H1 (cell line): Measurements from ENCODE around the gene TMEM115. TPM values are rescaled to one million over a fixed set of nuclear protein-coding genes. Genes with fewer than 3 reads are reported as not detected.

Source experiments
- CTCF ChIA-PET: fragments of 300-600 bp; sonication (Branson Sonifier 250); formaldehyde crosslinking; loops from one replicate; lab custom pipeline; 2021; ENCODE audit not compliant: partially characterized antibody; lab: Charles Lee
- POLR2A ChIA-PET: fragments of 300-600 bp; sonication (Branson Sonifier 250); formaldehyde crosslinking; loops from one replicate; lab custom pipeline; 2021; ENCODE audit warnings: inconsistent platforms; ENCODE audit not compliant: partially characterized antibody; lab: Charles Lee
- DNase-seq, 2 experiments: peaks; one replicate each; pipeline versions ENCODE4 v3.0.0 to v3.0.0-alpha.2; 2010 to 2022; ENCODE audit warnings: low spot score in 2 of 2, low read depth in 1 of 2, mixed read lengths in 1 of 2
- FAIRE-seq: peaks from 2 replicates; lab custom pipeline; 2011; peaks lifted over from hg19 to GRCh38; lab: Jason Lieb, UNC
- H2AFZ ChIP-seq: 2 replicates; pipeline ENCODE4 v1.8.1; 2012; ENCODE audit warnings: low read length, inconsistent platforms
- H2AK5ac ChIP-seq: 2 replicates; pipeline ENCODE4 v1.6.1; 2013; ENCODE audit warnings: low read depth, low read length
- H2BK120ac ChIP-seq: replicated peaks from 2 replicates; pipeline ENCODE3; 2013; ENCODE audit warnings: low read depth, low read length, inconsistent platforms
- H2BK12ac ChIP-seq: 2 replicates; pipeline ENCODE4 v1.6.1; 2013; ENCODE audit warnings: low read depth, low read length
- H2BK15ac ChIP-seq: 2 replicates; pipeline ENCODE4 v1.6.1; 2013; ENCODE audit warnings: low read length
- H2BK20ac ChIP-seq: 2 replicates; pipeline ENCODE4 v1.6.1; 2013; ENCODE audit warnings: low read length
- H2BK5ac ChIP-seq: 2 replicates; pipeline ENCODE4 v1.6.1; 2013; ENCODE audit warnings: low read depth, low read length
- H3K14ac ChIP-seq: 2 replicates; pipeline ENCODE4 v1.6.1; 2013; ENCODE audit warnings: inconsistent platforms; ENCODE audit not compliant: insufficient read length
- H3K18ac ChIP-seq: 2 replicates; pipeline ENCODE4 v1.6.1; 2013; ENCODE audit warnings: low read length; ENCODE audit errors: extremely low read depth
- H3K23ac ChIP-seq: 2 replicates; pipeline ENCODE4 v1.6.1; 2013; ENCODE audit warnings: inconsistent platforms; ENCODE audit not compliant: insufficient read length
- H3K23me2 ChIP-seq: 2 replicates; pipeline ENCODE4 v1.6.1; 2013; ENCODE audit warnings: low read depth, low read length
- H3K27ac ChIP-seq: 2 replicates; pipeline ENCODE4 v1.6.1; 2011; ENCODE audit warnings: low read depth, low read length, inconsistent platforms
- H3K27me3 ChIP-seq, 4 experiments: replicated peaks in 1 of 4; 1 replicate in 1 of 4; 2 replicates in 3 of 4; pipeline versions ENCODE4 v1.6.1 to v1.8.1; 2011 to 2013; ENCODE audit warnings: low read length in 3 of 4, mild to moderate bottlenecking in 3 of 4, inconsistent platforms in 2 of 4, mixed read lengths in 2 of 4, moderate library complexity in 1 of 4; ENCODE audit not compliant: control insufficient read depth in 3 of 4, insufficient read depth in 3 of 4; ENCODE audit errors: extremely low read depth in 1 of 4
- H3K36me3 ChIP-seq, 4 experiments: 2 replicates each; pipeline versions ENCODE4 v1.6.1 to v1.8.1; 2011 to 2013; ENCODE audit warnings: mild to moderate bottlenecking in 4 of 4, low read length in 3 of 4, moderate library complexity in 2 of 4, control low read depth in 1 of 4, inconsistent platforms in 1 of 4; ENCODE audit not compliant: insufficient read depth in 4 of 4, control insufficient read depth in 2 of 4
- H3K4ac ChIP-seq: replicated peaks from 2 replicates; pipeline ENCODE3; 2013; ENCODE audit warnings: low read length, low read depth, mixed read lengths, inconsistent platforms; ENCODE audit not compliant: insufficient read length
- H3K4me1 ChIP-seq, 4 experiments: replicated peaks in 1 of 4; 1 replicate in 1 of 4; 2 replicates in 3 of 4; pipeline versions ENCODE4 v1.6.1 to v1.8.1; 2011 to 2013; ENCODE audit warnings: low read length in 3 of 4, inconsistent platforms in 2 of 4, mixed read lengths in 1 of 4; ENCODE audit not compliant: insufficient read depth in 4 of 4, control insufficient read depth in 3 of 4
- H3K4me2 ChIP-seq, 2 experiments: 2 replicates each; pipeline versions ENCODE4 v1.6.1 to v1.8.1; 2011 to 2013; ENCODE audit warnings: low read depth in 2 of 2, low read length in 2 of 2, control low read depth in 1 of 2, inconsistent platforms in 1 of 2, mild to moderate bottlenecking in 1 of 2; ENCODE audit not compliant: insufficient read depth in 1 of 2
- H3K4me3 ChIP-seq, 4 experiments: fragments of 200-600, 300-600 bp in 1 of 4; sonication (generic), shearing (Covaris generic), sonication (Bioruptor Twin) in 1 of 4; 2 replicates each; pipeline versions ENCODE4 v1.5.1 to v1.8.1; 2011 to 2016; ENCODE audit warnings: low read length in 4 of 4, low read depth in 3 of 4, control low read depth in 2 of 4, inconsistent platforms in 2 of 4, mild to moderate bottlenecking in 2 of 4, mixed read lengths in 1 of 4, moderate library complexity in 1 of 4; ENCODE audit not compliant: insufficient read depth in 2 of 4; ENCODE audit errors: extremely low read depth in 1 of 4
- H3K56ac ChIP-seq: replicated peaks from 2 replicates; pipeline ENCODE3; 2013; ENCODE audit warnings: low read depth, mild to moderate bottlenecking, mixed read lengths, low read length, inconsistent platforms; ENCODE audit not compliant: insufficient read length
- H3K79me1 ChIP-seq: 2 replicates; pipeline ENCODE4 v1.6.1; 2013; ENCODE audit warnings: low read depth, low read length, control low read depth
- H3K79me2 ChIP-seq, 2 experiments: 2 replicates each; pipeline versions ENCODE4 v1.6.1 to v1.8.1; 2012 to 2013; ENCODE audit warnings: low read length in 2 of 2, mild to moderate bottlenecking in 2 of 2, inconsistent platforms in 1 of 2; ENCODE audit not compliant: insufficient read depth in 2 of 2, control insufficient read depth in 1 of 2
- H3K9ac ChIP-seq, 4 experiments: replicated peaks in 1 of 4; 1 replicate in 1 of 4; 2 replicates in 3 of 4; pipeline versions ENCODE4 v1.6.1 to v1.8.1; 2011 to 2013; ENCODE audit warnings: low read depth in 3 of 4, low read length in 3 of 4, control low read depth in 2 of 4, mild to moderate bottlenecking in 2 of 4, moderate library complexity in 2 of 4, inconsistent platforms in 1 of 4; ENCODE audit errors: extremely low read depth in 1 of 4
- H3K9me3 ChIP-seq, 2 experiments: 2 replicates each; pipeline versions ENCODE4 v1.6.1 to v1.8.1; 2012 to 2013; ENCODE audit warnings: mild to moderate bottlenecking in 2 of 2, moderate library complexity in 2 of 2, control low read depth in 1 of 2, inconsistent platforms in 1 of 2, low read depth in 1 of 2, low read length in 1 of 2, mixed read lengths in 1 of 2; ENCODE audit not compliant: insufficient read depth in 2 of 2
- H4K20me1 ChIP-seq, 2 experiments: replicated peaks in 1 of 2; 2 replicates each; pipeline versions ENCODE3 to v1.8.1; 2011 to 2013; ENCODE audit warnings: inconsistent platforms in 2 of 2, low read length in 2 of 2, mild to moderate bottlenecking in 1 of 2; ENCODE audit not compliant: insufficient read depth in 2 of 2, control insufficient read depth in 1 of 2
- H4K5ac ChIP-seq: 2 replicates; pipeline ENCODE4 v1.6.1; 2013; ENCODE audit warnings: low read length, low read depth, mixed read lengths, inconsistent platforms; ENCODE audit not compliant: insufficient read length
- H4K8ac ChIP-seq: 2 replicates; pipeline ENCODE4 v1.8.0; 2013; ENCODE audit warnings: mild to moderate bottlenecking, moderate library complexity, low read length, inconsistent platforms; ENCODE audit not compliant: insufficient read depth; ENCODE audit errors: extremely low read depth
- H4K91ac ChIP-seq: replicated peaks from 2 replicates; pipeline ENCODE3; 2013; ENCODE audit warnings: low read length, mixed read lengths, inconsistent platforms; ENCODE audit not compliant: insufficient read length
- RAD21 ChIP-seq, 2 experiments: IDR thresholded peaks in 1 of 2; conservative IDR thresholded peaks in 1 of 2; 2 replicates each; pipeline ENCODE4 v1.6.1; 2011; ENCODE audit warnings: low read depth in 2 of 2, low read length in 2 of 2, improper control_type of control experiment in 1 of 2, inconsistent platforms in 1 of 2, mild to moderate bottlenecking in 1 of 2, moderate library complexity in 1 of 2
- ZNF274 ChIP-seq: IDR thresholded peaks from 2 replicates; pipeline ENCODE4 v1.7.0; 2012; ENCODE audit warnings: low read length, borderline replicate concordance; ENCODE audit errors: extremely low read depth
- WGBS, 2 experiments: shearing (Covaris generic) in 1 of 2; methylation state at CpG; one replicate each; pipeline versions ENCODE4 v1.1.6 to v1.1.7; 2013 to 2015; ENCODE audit warnings: low lambda C conversion rate in 2 of 2, mixed read lengths in 2 of 2, inconsistent platforms in 1 of 2, low coverage in 1 of 2, missing lambda C conversion rate in 1 of 2; ENCODE audit not compliant: insufficient replicate concordance in 2 of 2, insufficient coverage in 1 of 2, insufficient read length in 1 of 2; ENCODE audit errors: extremely low coverage in 1 of 2, missing lambda C conversion rate in 1 of 2; 5-methylcytosine and 5-hydroxymethylcytosine counted together
- polyA plus RNA-seq, 7 experiments: library from polyadenylated mRNA; depleted of rRNA in 3 of 7; stranded (reverse) in 5 of 7; unstranded in 2 of 7; fragments of >200 nt in 5 of 7; fragments of 200-250 nt in 2 of 7; gene quantifications; 1 replicate in 5 of 7; 2 replicates in 1 of 7; 4 replicates in 1 of 7; pipeline versions ENCODE4 v1.2.1 to v1.2.3, GENCODE V29; 2011 to 2013; ENCODE audit warnings: missing spikeins in 2 of 7, mixed read lengths in 2 of 7
- total RNA-seq: library from RNA; stranded (reverse); fragmentation: NEBNext Ultra II Directional; extraction: Animal tissue kit (Norgen Biotek cat#: 25700); gene quantifications from 2 replicates; pipeline ENCODE4 v1.2.1, GENCODE V29; 2021
- TF ChIP-seq, protein P1 (sequence below), 3 experiments: IDR thresholded peaks; 1 replicate in 2 of 3; 2 replicates in 1 of 3; pipeline versions ENCODE4 v1.5.1 to v1.6.1; 2011; ENCODE audit warnings: low read length in 3 of 3, mild to moderate bottlenecking in 3 of 3, inconsistent platforms in 2 of 3, low read depth in 1 of 3, moderate library complexity in 1 of 3; ENCODE audit not compliant: insufficient read depth in 1 of 3; ENCODE audit errors: control extremely low read depth in 1 of 3

TMEM115 gene
- total and polyA plus RNA-seq, 2 of the 8 experiments (the other 6 are each of a cell fraction or from before 2014, with no cell fraction given): 25.4 to 32.4 TPM

DNA sequence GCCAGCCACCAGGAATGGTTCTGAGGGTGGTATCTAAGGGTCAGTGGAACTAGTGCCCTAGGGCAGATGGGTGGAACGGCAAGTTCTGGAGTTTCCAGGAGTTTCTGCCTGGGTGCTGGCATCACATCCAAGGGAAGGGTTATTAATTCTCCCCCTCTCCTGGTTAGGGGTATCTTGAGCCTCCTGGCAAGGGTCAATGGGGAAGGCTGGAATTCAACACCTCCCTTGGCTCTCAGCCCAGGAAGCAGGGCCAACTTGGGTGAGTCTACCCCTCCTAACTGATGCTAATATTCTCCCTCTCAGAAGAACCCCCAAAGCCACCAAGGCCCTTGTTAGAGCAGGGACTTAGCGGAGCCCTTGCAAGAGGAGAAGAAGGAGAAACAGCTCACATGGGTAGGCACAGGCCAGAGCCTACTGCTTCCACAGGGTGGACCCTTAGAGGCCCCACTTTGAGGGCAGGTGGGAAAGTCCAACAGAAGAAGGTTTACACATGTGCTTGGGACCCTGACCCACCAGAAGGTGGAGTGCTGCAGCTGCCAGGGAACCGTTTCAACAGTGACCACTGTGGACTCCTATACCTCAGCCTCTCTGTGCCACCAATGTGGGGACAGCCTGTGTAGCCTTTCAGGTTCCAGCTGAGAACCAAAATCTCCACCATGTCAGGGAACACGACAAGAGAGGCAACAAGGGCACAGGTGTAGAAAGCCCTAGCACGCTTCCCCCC lies 3.3 kb downstream of the TMEM115 start:
- Histone ChIP-seq H3K9ac (no peak overlapping the region), H3K79me2 (peaks cover 0 to 26% of the 10 kb centered on the region in 2 experiments; a peak in 2 of 4 replicates), H3K27ac (no peak overlapping the region), H4K91ac (no peak overlapping the region), H3K4ac (no peak overlapping the region), H4K20me1 (peaks cover 9 to 22% of the 10 kb centered on the region in 2 experiments), H3K36me3 (peaks cover 3 to 10% (median 5%) of the 10 kb centered on the region in 4 experiments; a peak in 5 of 8 replicates), H3K14ac (no peak overlapping the region), H2BK120ac (no peak overlapping the region), H2AK5ac (no peak overlapping the region), H3K4me3 (no peak overlapping the region), H3K9me3 (no peaks in the 10 kb centered on the region), H3K4me2 (peak overlapping the region in 1 of 2 experiments; percentile 72; a peak in 1 of 4 replicates), H4K5ac (no peak overlapping the region), H3K23me2 (peaks cover 12% of the 10 kb centered on the region; the same call in 1 of the 2 replicates), H4K8ac (no peak overlapping the region; the same call in 1 of the 2 replicates), H2BK5ac (no peak overlapping the region), H3K23ac (no peak overlapping the region), H2AFZ (no peak overlapping the region), H2BK20ac (no peak overlapping the region), H2BK12ac (no peak overlapping the region), H3K27me3 (no peaks in the 10 kb centered on the region), H3K56ac (no peak overlapping the region), H3K18ac (no peak overlapping the region), H3K4me1 (peaks cover 0 to 20% (median 12%) of the 10 kb centered on the region in 4 experiments; a peak in 6 of 7 replicates), H2BK15ac (no peak overlapping the region), H3K79me1 (peaks cover 16% of the 10 kb centered on the region)
- WGBS, 2 experiments: 89% methylated on average over 5 of the region's 5 CpGs; no CpG with 5 or more reads in 1 of the 2 experiments
- DNase-seq: peak in 1 of 2 experiments; percentile 42
- TF ChIP-seq, protein P1, sequence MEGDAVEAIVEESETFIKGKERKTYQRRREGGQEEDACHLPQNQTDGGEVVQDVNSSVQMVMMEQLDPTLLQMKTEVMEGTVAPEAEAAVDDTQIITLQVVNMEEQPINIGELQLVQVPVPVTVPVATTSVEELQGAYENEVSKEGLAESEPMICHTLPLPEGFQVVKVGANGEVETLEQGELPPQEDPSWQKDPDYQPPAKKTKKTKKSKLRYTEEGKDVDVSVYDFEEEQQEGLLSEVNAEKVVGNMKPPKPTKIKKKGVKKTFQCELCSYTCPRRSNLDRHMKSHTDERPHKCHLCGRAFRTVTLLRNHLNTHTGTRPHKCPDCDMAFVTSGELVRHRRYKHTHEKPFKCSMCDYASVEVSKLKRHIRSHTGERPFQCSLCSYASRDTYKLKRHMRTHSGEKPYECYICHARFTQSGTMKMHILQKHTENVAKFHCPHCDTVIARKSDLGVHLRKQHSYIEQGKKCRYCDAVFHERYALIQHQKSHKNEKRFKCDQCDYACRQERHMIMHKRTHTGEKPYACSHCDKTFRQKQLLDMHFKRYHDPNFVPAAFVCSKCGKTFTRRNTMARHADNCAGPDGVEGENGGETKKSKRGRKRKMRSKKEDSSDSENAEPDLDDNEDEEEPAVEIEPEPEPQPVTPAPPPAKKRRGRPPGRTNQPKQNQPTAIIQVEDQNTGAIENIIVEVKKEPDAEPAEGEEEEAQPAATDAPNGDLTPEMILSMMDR (IDR thresholded peaks at IDR 0.05; ENCODE audit: control extremely low read depth in 1 of 3, insufficient read depth in 1 of 3, low read depth in 1 of 3, low read length in 3 of 3): peak in 2 of 3 experiments; percentile 14 to 19; a peak in 1 of 4 replicates
- TF ChIP-seq ZNF274 (no peak), RAD21 (IDR thresholded peaks at IDR 0.05 in 1 of 2, conservative IDR thresholded peaks at IDR 0.05 in 1 of 2; ENCODE audit: low read depth in 2 of 2, low read length in 2 of 2) (peak; percentile 17 to 27; a peak in 2 of 4 replicates)
- CTCF ChIA-PET: interaction anchor here (0.6 to 13.4 kb wide), 13 partner anchors 9 to 259 kb away, joined by 3 to 136 read pairs (median 5); partner anchors contain the start of gene ZMYND10
- POLR2A ChIA-PET: interaction anchor here (1.0 to 3.3 kb wide), 7 partner anchors 9 to 275 kb away, joined by 3 to 16 read pairs (median 4); partner anchors contain the start of gene ZMYND10
- FAIRE-seq: no peak
